ENCODE data around the gene ZNF444. TPM values are rescaled to one million over a fixed set of nuclear protein-coding genes. Genes with fewer than 3 reads are reported as not detected.

The ZNF444 gene
- total and polyA plus RNA-seq, 2 of the 8 experiments (the other 6 are each of a cell fraction or from before 2014, with no cell fraction given), result 49.5 to 54.5 TPM

DNA sequence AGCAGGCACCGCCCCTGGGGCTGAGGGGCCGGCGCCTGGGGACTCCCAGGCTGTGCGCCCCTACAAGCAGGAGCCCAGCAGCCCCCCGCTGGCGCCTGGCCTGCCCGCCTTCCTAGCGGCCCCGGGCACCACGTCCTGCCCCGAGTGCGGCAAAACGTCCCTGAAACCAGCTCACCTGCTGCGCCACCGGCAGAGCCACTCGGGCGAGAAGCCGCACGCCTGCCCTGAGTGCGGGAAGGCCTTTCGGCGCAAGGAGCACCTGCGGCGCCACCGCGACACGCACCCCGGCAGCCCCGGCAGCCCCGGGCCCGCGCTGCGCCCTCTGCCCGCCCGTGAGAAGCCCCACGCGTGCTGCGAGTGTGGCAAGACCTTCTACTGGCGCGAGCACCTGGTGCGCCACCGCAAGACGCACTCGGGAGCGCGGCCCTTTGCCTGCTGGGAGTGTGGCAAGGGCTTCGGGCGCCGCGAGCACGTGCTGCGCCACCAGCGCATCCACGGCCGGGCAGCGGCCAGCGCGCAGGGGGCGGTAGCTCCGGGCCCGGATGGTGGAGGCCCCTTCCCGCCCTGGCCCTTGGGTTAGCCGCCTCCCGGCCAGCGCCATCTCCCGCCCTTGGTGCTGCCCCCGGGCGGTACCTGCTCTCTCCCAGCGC, 18.7 kb downstream of the ZNF444 start:
- TF ChIP-seq CHD1 (IDR thresholded peaks at IDR 0.05; ENCODE audit: low read depth, low read length), result no peak
- no peak for TF ChIP-seq SP2 (IDR thresholded peaks at IDR 0.05; ENCODE audit: low read length)
- TF ChIP-seq SAP30 (IDR thresholded peaks at IDR 0.05; ENCODE audit: insufficient read depth, insufficient replicate concordance, low read length), result no peak
- TF ChIP-seq ASH2L (IDR thresholded peaks at IDR 0.05; ENCODE audit: low read length), result no peak
- no peak for TF ChIP-seq SIN3A (conservative IDR thresholded peaks at IDR 0.05 in 1 of 2, IDR thresholded peaks at IDR 0.05 in 1 of 2; ENCODE audit: low read depth in 1 of 2, low read length in 2 of 2)
- TF ChIP-seq, protein P1, sequence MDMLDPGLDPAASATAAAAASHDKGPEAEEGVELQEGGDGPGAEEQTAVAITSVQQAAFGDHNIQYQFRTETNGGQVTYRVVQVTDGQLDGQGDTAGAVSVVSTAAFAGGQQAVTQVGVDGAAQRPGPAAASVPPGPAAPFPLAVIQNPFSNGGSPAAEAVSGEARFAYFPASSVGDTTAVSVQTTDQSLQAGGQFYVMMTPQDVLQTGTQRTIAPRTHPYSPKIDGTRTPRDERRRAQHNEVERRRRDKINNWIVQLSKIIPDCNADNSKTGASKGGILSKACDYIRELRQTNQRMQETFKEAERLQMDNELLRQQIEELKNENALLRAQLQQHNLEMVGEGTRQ (IDR thresholded peaks at IDR 0.05; ENCODE audit: low read length), result no peak
- ChIA-PET CTCF (ENCODE audit: partially characterized antibody) (interaction anchor here (0.6 to 2.1 kb wide), 4 partner anchors 8 to 241 kb away, joined by 3 to 11 read pairs (median 6); no protein-coding TSS in a partner anchor), POLR2A (ENCODE audit: partially characterized antibody) (no interaction called here)
- no peak overlapping the region for H4K91ac ChIP-seq (replicated peaks; ENCODE audit: insufficient read length, low read length)
- no peak overlapping the region for H2BK12ac ChIP-seq (ENCODE audit: low read depth, low read length)
- no peak overlapping the region for H2AFZ ChIP-seq (ENCODE audit: low read length)
- H3K27ac ChIP-seq (ENCODE audit: low read depth, low read length), result no peak overlapping the region
- no peak overlapping the region for H2BK5ac ChIP-seq (ENCODE audit: low read depth, low read length)
- H4K8ac ChIP-seq (ENCODE audit: extremely low read depth, insufficient read depth, low read length), result no peak overlapping the region
- H3K23ac ChIP-seq (ENCODE audit: insufficient read length), result no peak overlapping the region
- H2BK20ac ChIP-seq (ENCODE audit: low read length), result no peak overlapping the region
- H4K20me1 ChIP-seq (replicated peaks in 1 of 2; ENCODE audit: control insufficient read depth in 1 of 2, insufficient read depth in 2 of 2, low read length in 2 of 2), result peaks cover 0 to 9% of the 10 kb centered on the region in 2 experiments
- peaks cover 4% of the 10 kb centered on the region; the same call in 1 of the 2 replicates for H3K79me1 ChIP-seq (ENCODE audit: low read depth, low read length)
- H2BK15ac ChIP-seq (ENCODE audit: low read length), result no peak overlapping the region
- no peak for DNase-seq (ENCODE audit: low read depth in 1 of 2, low spot score in 2 of 2)
- H3K27me3 ChIP-seq (replicated peaks in 1 of 4; ENCODE audit: control insufficient read depth in 3 of 4, extremely low read depth in 1 of 4, insufficient read depth in 3 of 4, low read length in 3 of 4), result no peaks in the 10 kb centered on the region
- H3K18ac ChIP-seq (ENCODE audit: extremely low read depth, low read length), result no peak overlapping the region
- H3K23me2 ChIP-seq (ENCODE audit: low read depth, low read length), result peaks cover 7% of the 10 kb centered on the region; the same call in 1 of the 2 replicates
- H3K56ac ChIP-seq (replicated peaks; ENCODE audit: insufficient read length, low read depth, low read length), result no peak overlapping the region
- no peak overlapping the region for H2BK120ac ChIP-seq (replicated peaks; ENCODE audit: low read depth, low read length)
- peaks cover 3 to 19% (median 12%) of the 10 kb centered on the region in 4 experiments; a peak in 6 of 8 replicates for H3K36me3 ChIP-seq (ENCODE audit: control insufficient read depth in 2 of 4, insufficient read depth in 4 of 4, low read length in 3 of 4)
- no peak overlapping the region for H4K5ac ChIP-seq (ENCODE audit: insufficient read length, low read depth, low read length)
- H3K9me3 ChIP-seq (ENCODE audit: insufficient read depth in 2 of 2, low read depth in 1 of 2, low read length in 1 of 2), result no peaks in the 10 kb centered on the region
- no peak overlapping the region for H3K4me3 ChIP-seq (ENCODE audit: extremely low read depth in 1 of 4, insufficient read depth in 2 of 4, low read depth in 3 of 4, low read length in 4 of 4)
- WGBS, 2 experiments (ENCODE audit: extremely low coverage in 1 of 2, insufficient coverage in 1 of 2, insufficient read length in 1 of 2, insufficient replicate concordance in 2 of 2, low coverage in 1 of 2, low lambda C conversion rate in 2 of 2, missing lambda C conversion rate in 1 of 2), result 89% methylated on average over 47 of the region's 69 CpGs; no CpG with 5 or more reads in 1 of the 2 experiments
- peaks cover 0 to 2% (median 0%) of the 10 kb centered on the region in 4 experiments; a peak in 1 of 7 replicates for H3K4me1 ChIP-seq (replicated peaks in 1 of 4; ENCODE audit: control insufficient read depth in 3 of 4, insufficient read depth in 4 of 4, low read length in 3 of 4)
- no peak overlapping the region for H2AK5ac ChIP-seq (ENCODE audit: low read depth, low read length)
- no peak overlapping the region for H3K4me2 ChIP-seq (ENCODE audit: insufficient read depth in 1 of 2, low read depth in 2 of 2, low read length in 2 of 2)
- H3K4ac ChIP-seq (replicated peaks; ENCODE audit: insufficient read length, low read depth, low read length), result no peak overlapping the region
- H3K9ac ChIP-seq (replicated peaks in 1 of 4; ENCODE audit: extremely low read depth in 1 of 4, low read depth in 3 of 4, low read length in 3 of 4), result no peak overlapping the region
- H3K14ac ChIP-seq (ENCODE audit: insufficient read length), result no peak overlapping the region
- H3K79me2 ChIP-seq (ENCODE audit: control insufficient read depth in 1 of 2, insufficient read depth in 2 of 2, low read length in 2 of 2), result no peaks in the 10 kb centered on the region
- no peak for FAIRE-seq

Data from H1 (cell line).